PFSK-1 (cell line): ENCODE data around the gene TRIM7.

Experiments
- FOXP2 ChIP-seq: optimal IDR thresholded peaks from 2 replicates; pipeline ENCODE3; 2011; ENCODE audit warnings: borderline replicate concordance, control low read depth, inconsistent platforms; ENCODE audit not compliant: insufficient read depth; ENCODE audit errors: extremely low read length, extremely low read depth
- POLR2AphosphoS5 ChIP-seq: IDR thresholded peaks from 2 replicates; pipeline ENCODE4 v1.6.1; 2012; ENCODE audit warnings: low read depth, mild to moderate bottlenecking, control low read depth, low read length, moderate library complexity
- REST ChIP-seq, 2 experiments: IDR thresholded peaks; 2 replicates each; pipeline versions ENCODE4 v1.6.1 to v1.8.0; 2011 to 2012; ENCODE audit warnings: low read depth in 2 of 2, low read length in 2 of 2, control low read depth in 1 of 2, inconsistent platforms in 1 of 2, mild to moderate bottlenecking in 1 of 2, moderate library complexity in 1 of 2; ENCODE audit not compliant: insufficient read depth in 1 of 2
- SIN3A ChIP-seq: IDR thresholded peaks from 2 replicates; pipeline ENCODE4 v1.6.1; 2012; ENCODE audit warnings: mild to moderate bottlenecking, low read length, moderate library complexity, borderline replicate concordance; ENCODE audit not compliant: insufficient read depth
- TAF1 ChIP-seq: IDR thresholded peaks from 2 replicates; pipeline ENCODE4 v1.6.1; 2012; ENCODE audit warnings: low read length, control low read depth, borderline replicate concordance; ENCODE audit not compliant: insufficient read depth

- TF ChIP-seq SIN3A (no peak), REST (IDR thresholded peaks at IDR 0.05; ENCODE audit: insufficient read depth in 1 of 2, low read depth in 2 of 2, low read length in 2 of 2) (no peak), POLR2AphosphoS5 (no peak), TAF1 (no peak), FOXP2 (no peak)
These were observed 4.9 kb downstream of the TRIM7 start for GRCh38 chr5:181199881-181200638.
